Measurements from ENCODE around the gene DHRS2.

The DHRS2 gene

GRCh38 chr14:23612802-23613201, 23.4 kb upstream of the DHRS2 start:
- DNase-seq (ENCODE audit: low read depth), result no peak
- TF ChIP-seq CTCF (IDR thresholded peaks at IDR 0.05; ENCODE audit: insufficient read depth, low read depth, low read length, missing control alignments), result no peak
- H3K4me3 ChIP-seq (ENCODE audit: low read length), result no peak overlapping the region

- DNase-seq (ENCODE audit: low read depth), result no peak
- TF ChIP-seq CTCF (IDR thresholded peaks at IDR 0.05; ENCODE audit: insufficient read depth, low read depth, low read length, missing control alignments), result no peak
- no peak overlapping the region for H3K4me3 ChIP-seq (ENCODE audit: low read length)
These were observed 22.7 kb upstream of the DHRS2 start for GRCh38 chr14:23613242-23614070.

- no peak for TF ChIP-seq CTCF (IDR thresholded peaks at IDR 0.05; ENCODE audit: insufficient read depth, low read depth, low read length, missing control alignments)
- no peak overlapping the region for H3K4me3 ChIP-seq (ENCODE audit: low read length)
- no peak for DNase-seq (ENCODE audit: low read depth)
These were observed 21.8 kb upstream of the DHRS2 start for GRCh38 chr14:23614395-23614828.

- no peak for DNase-seq (ENCODE audit: low read depth)
- no peak for TF ChIP-seq CTCF (IDR thresholded peaks at IDR 0.05; ENCODE audit: insufficient read depth, low read depth, low read length, missing control alignments)
These were observed 20.3 kb upstream of the DHRS2 start for GRCh38 chr14:23615856-23616255.

GRCh38 chr14:23617539-23617938, 18.6 kb upstream of the DHRS2 start:
- TF ChIP-seq CTCF (IDR thresholded peaks at IDR 0.05; ENCODE audit: insufficient read depth, low read depth, low read length, missing control alignments), result no peak
- H3K4me3 ChIP-seq (ENCODE audit: low read length), result no peak overlapping the region
- DNase-seq (ENCODE audit: low read depth), result no peak

More at GRCh38 chr14:23615856-23616255, 20.3 kb upstream of the DHRS2 start:
- no peak overlapping the region for H3K4me3 ChIP-seq (ENCODE audit: low read length)

GRCh38 chr14:23618415-23618988, 17.7 kb upstream of the DHRS2 start:
- no peak overlapping the region for H3K4me3 ChIP-seq (ENCODE audit: low read length)
- TF ChIP-seq CTCF (IDR thresholded peaks at IDR 0.05; ENCODE audit: insufficient read depth, low read depth, low read length, missing control alignments), result no peak
- DNase-seq (ENCODE audit: low read depth), result no peak

Measured in epithelial cell of esophagus (primary cell).